IMR-90 (cell line): ENCODE data around the gene HSH2D. TPM values are rescaled to one million over a fixed set of nuclear protein-coding genes. Genes with fewer than 3 reads are reported as not detected.

Experiments
- polyA plus RNA-seq, 3 experiments: library from polyadenylated mRNA; depleted of rRNA; stranded (reverse); fragments of >200 nt; gene quantifications; 2 replicates each; pipeline ENCODE4 v1.2.3, GENCODE V29; 2012; ENCODE audit warnings: low replicate concordance in 1 of 3
- total RNA-seq: library from RNA; depleted of rRNA; stranded (reverse); fragments of >200 nt; gene quantifications from 2 replicates; pipeline ENCODE4 v1.2.3, GENCODE V29; 2012
- TF ChIP-seq, protein P1 (sequence below): fragments of 150-350 bp; IDR thresholded peaks from 2 replicates; pipeline ENCODE4 v1.6.1; 2017; ENCODE audit warnings: mild to moderate bottlenecking, antibody characterized with exemption, low read length, low read depth

HSH2D gene
- total and polyA plus RNA-seq, 2 of the 4 experiments (the other 2 are of a cell fraction): not detected

DNA sequence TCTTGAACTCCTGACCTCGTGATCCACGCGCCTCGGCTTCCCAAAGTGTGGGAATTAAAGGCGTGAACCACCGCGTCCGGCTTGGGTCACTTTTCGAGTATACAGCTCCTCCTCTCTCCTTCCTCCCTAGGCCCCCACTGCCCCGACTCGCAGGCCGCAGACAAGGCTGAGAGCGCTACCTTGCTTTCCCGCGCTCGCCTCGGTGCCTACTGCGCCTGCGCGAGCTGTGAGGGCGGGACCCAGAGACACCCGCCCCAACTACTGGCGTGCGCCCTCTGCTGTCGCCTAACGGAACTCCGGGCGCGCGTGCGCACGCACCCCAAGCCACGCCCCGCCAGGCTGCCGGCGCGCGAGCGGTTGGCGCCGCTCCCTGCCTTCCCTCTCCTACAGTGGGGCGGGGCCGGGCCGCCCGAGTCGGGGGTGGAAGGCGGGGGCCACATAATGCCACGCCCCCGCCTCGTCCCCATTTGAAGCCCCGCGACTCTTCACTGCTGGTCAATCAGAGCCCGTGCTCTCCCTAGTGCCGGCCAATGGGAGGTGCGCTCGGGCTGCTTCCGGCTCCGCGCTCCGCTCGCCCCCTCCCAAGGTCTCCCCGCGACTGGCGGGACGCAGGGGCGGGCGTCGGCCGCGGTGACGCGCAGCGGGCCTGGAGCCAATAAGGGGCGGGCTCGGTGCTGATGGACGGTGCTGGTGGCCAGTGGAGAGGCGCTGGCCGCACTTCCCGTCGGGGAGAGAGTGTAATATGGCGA, 32.2 kb upstream of the HSH2D start, which contains the start of gene RAB8A (continued):
- TF ChIP-seq, protein P1, sequence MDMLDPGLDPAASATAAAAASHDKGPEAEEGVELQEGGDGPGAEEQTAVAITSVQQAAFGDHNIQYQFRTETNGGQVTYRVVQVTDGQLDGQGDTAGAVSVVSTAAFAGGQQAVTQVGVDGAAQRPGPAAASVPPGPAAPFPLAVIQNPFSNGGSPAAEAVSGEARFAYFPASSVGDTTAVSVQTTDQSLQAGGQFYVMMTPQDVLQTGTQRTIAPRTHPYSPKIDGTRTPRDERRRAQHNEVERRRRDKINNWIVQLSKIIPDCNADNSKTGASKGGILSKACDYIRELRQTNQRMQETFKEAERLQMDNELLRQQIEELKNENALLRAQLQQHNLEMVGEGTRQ: no peak
